Astrocyte (in vitro differentiated cells and primary cell): ENCODE results near the gene DNAH2.

Experiments used
- EZH2 ChIP-seq: IDR thresholded peaks from 2 replicates; pipeline ENCODE4 v1.6.1; 2012; ENCODE audit warnings: mild to moderate bottlenecking, low read length, inconsistent platforms; ENCODE audit not compliant: insufficient read depth
- TF ChIP-seq, protein P1 (sequence below): IDR thresholded peaks from 2 replicates; pipeline ENCODE4 v1.5.1; 2011; ENCODE audit warnings: low read depth, mild to moderate bottlenecking, inconsistent platforms, low read length, moderate library complexity; ENCODE audit not compliant: insufficient read depth

DNA sequence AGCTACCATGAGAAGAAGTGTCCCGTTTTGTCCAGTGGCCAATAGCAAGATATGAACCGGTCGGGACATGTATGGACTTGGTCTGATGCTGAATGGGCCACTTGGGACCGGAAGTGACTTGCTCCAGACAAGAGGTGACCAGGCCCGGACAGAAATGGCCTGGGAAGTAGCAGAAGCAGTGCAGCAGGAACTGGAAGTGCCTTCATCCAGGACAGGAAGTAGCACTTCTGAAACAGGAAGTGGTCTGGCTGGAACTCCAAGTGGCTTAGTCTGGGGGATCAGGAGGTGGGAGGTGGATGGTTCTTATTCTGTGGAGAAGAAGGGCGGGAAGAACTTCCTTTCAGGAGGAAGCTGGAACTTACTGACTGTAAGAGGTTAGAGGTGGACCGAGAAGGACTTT is 7.2 kb upstream of the DNAH2 start:
- TF ChIP-seq, protein P1, sequence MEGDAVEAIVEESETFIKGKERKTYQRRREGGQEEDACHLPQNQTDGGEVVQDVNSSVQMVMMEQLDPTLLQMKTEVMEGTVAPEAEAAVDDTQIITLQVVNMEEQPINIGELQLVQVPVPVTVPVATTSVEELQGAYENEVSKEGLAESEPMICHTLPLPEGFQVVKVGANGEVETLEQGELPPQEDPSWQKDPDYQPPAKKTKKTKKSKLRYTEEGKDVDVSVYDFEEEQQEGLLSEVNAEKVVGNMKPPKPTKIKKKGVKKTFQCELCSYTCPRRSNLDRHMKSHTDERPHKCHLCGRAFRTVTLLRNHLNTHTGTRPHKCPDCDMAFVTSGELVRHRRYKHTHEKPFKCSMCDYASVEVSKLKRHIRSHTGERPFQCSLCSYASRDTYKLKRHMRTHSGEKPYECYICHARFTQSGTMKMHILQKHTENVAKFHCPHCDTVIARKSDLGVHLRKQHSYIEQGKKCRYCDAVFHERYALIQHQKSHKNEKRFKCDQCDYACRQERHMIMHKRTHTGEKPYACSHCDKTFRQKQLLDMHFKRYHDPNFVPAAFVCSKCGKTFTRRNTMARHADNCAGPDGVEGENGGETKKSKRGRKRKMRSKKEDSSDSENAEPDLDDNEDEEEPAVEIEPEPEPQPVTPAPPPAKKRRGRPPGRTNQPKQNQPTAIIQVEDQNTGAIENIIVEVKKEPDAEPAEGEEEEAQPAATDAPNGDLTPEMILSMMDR = no peak
- no peak for TF ChIP-seq EZH2
